Measurements from ENCODE around the gene SLC4A9.

- TF ChIP-seq CTCF (IDR thresholded peaks at IDR 0.05) (no peak), EP300 (IDR thresholded peaks at IDR 0.05) (no peak)
Measured at GRCh38 chr5:140344683-140345423, 15.1 kb upstream of the SLC4A9 start.
